DOHH2 (cell line): ENCODE measurements around the gene LRIG2.

Source experiments
- CTCF ChIP-seq: fragments of 200-600 bp; sonication (generic); IDR thresholded peaks from one replicate; pipeline ENCODE4 v1.5.1; 2014; ENCODE audit warnings: antibody characterized with exemption, mild to moderate bottlenecking, low read depth, low read length; ENCODE audit not compliant: poor library complexity, severe bottlenecking
- EZH2phosphoT487 ChIP-seq: fragments of 200-600 bp; sonication (generic); IDR thresholded peaks from 2 replicates; pipeline ENCODE4 v1.6.1; 2017; ENCODE audit warnings: borderline replicate concordance, mild to moderate bottlenecking, antibody characterized with exemption, low read length, moderate library complexity, mixed read lengths

GRCh38 chr1:113101588-113101987 is 28.6 kb downstream of the LRIG2 start:
- TF ChIP-seq CTCF = no peak
- TF ChIP-seq EZH2phosphoT487 = no peak
